NCI-H1694 (cell line): Measurements from ENCODE around the gene C1QL2.

Experiments
- DNase-seq: peaks from one replicate; lab custom pipeline; 2025; lab: John Stamatoyannopoulos, UW

C1QL2 gene

GRCh38 chr2:119179202-119179601, 20.7 kb upstream of the C1QL2 start:
- DNase-seq = peak; percentile 69

- DNase-seq = no peak
These were observed 20.2 kb upstream of the C1QL2 start for GRCh38 chr2:119178776-119179175.

GRCh38 chr2:119177838-119178190, 19.3 kb upstream of the C1QL2 start:
- no peak for DNase-seq

GRCh38 chr2:119177171-119177837, 18.8 kb upstream of the C1QL2 start:
- peak; percentile 9 for DNase-seq

- DNase-seq = no peak
These were observed 17.0 kb upstream of the C1QL2 start for GRCh38 chr2:119175517-119175916.

GRCh38 chr2:119174993-119175347, 16.4 kb upstream of the C1QL2 start:
- DNase-seq = no peak

- peak; percentile 21 for DNase-seq
These were observed 15.9 kb upstream of the C1QL2 start for GRCh38 chr2:119174216-119174992.

GRCh38 chr2:119173556-119174060, 15.1 kb upstream of the C1QL2 start:
- DNase-seq = no peak

GRCh38 chr2:119170504-119170903, 12.0 kb upstream of the C1QL2 start:
- no peak for DNase-seq

GRCh38 chr2:119169717-119170116, 11.2 kb upstream of the C1QL2 start:
- no peak for DNase-seq

- DNase-seq = no peak
These were observed 1.9 kb upstream of the C1QL2 start for GRCh38 chr2:119160361-119160990.

GRCh38 chr2:119157850-119158511, 570 bp downstream of the C1QL2 start:
- no peak for DNase-seq

- no peak for DNase-seq
These were observed 1.4 kb downstream of the C1QL2 start for GRCh38 chr2:119156891-119157773.

- no peak for DNase-seq
These were observed 2.3 kb downstream of the C1QL2 start for GRCh38 chr2:119156105-119156890.

GRCh38 chr2:119155633-119156032, 2.9 kb downstream of the C1QL2 start:
- DNase-seq = no peak

GRCh38 chr2:119154076-119154475, 4.5 kb downstream of the C1QL2 start:
- no peak for DNase-seq

- no peak for DNase-seq
These were observed 8.9 kb downstream of the C1QL2 start for GRCh38 chr2:119149611-119150010.

GRCh38 chr2:119147776-119148715, 10.5 kb downstream of the C1QL2 start:
- DNase-seq = no peak

GRCh38 chr2:119144806-119145205, 13.7 kb downstream of the C1QL2 start:
- DNase-seq = no peak

- no peak for DNase-seq
These were observed 15.7 kb downstream of the C1QL2 start for GRCh38 chr2:119142824-119143223.
